Fibroblast of mammary gland (primary cell): ENCODE results near the gene TMSB4X.

ENCODE experiments used
- DNase-seq: peaks from one replicate; pipeline ENCODE4 v3.0.0-alpha.2; 2010; ENCODE audit warnings: low read depth
- H3K4me3 ChIP-seq: 2 replicates; pipeline ENCODE4 v1.5.1; 2011; ENCODE audit warnings: low read depth, mild to moderate bottlenecking, low read length, moderate library complexity; ENCODE audit not compliant: control insufficient read depth
- CTCF ChIP-seq: conservative IDR thresholded peaks from 2 replicates; pipeline ENCODE4 v1.5.1; 2011; ENCODE audit warnings: low read depth, low read length, inconsistent platforms; ENCODE audit not compliant: control insufficient read depth, insufficient read depth

TMSB4X gene

GRCh38 chrX:12949927-12950656, 24.8 kb upstream of the TMSB4X start:
- peak; percentile 94 for DNase-seq
- no peak for TF ChIP-seq CTCF
- H3K4me3 ChIP-seq = no peak overlapping the region

GRCh38 chrX:12950851-12951594, 23.9 kb upstream of the TMSB4X start:
- TF ChIP-seq CTCF = no peak
- no peak for DNase-seq
- no peak overlapping the region for H3K4me3 ChIP-seq

GRCh38 chrX:12951595-12951975, 23.3 kb upstream of the TMSB4X start:
- no peak for DNase-seq
- H3K4me3 ChIP-seq = no peak overlapping the region

GRCh38 chrX:12953420-12953819, 21.5 kb upstream of the TMSB4X start:
- DNase-seq = no peak
- no peak for TF ChIP-seq CTCF
- H3K4me3 ChIP-seq = no peak overlapping the region

More at GRCh38 chrX:12951595-12951975, 23.3 kb upstream of the TMSB4X start:
- no peak for TF ChIP-seq CTCF

GRCh38 chrX:12954376-12954775, 20.5 kb upstream of the TMSB4X start:
- no peak for DNase-seq
- no peak for TF ChIP-seq CTCF
- H3K4me3 ChIP-seq = no peak overlapping the region

GRCh38 chrX:12954981-12955380, 19.9 kb upstream of the TMSB4X start:
- H3K4me3 ChIP-seq = no peak overlapping the region
- no peak for TF ChIP-seq CTCF
- DNase-seq = no peak
